NOMO-1 (cell line): Measurements from ENCODE around the gene ITK.
A peak's percentile ranks its signal among the peaks of the same experiment; 100 is the strongest.

Experiments
- DNase-seq, 2 experiments: peaks; one replicate each; lab custom pipeline; 2025; ENCODE audit not compliant: unreplicated experiment in 2 of 2; lab: John Stamatoyannopoulos, UW

Gene ITK

DNA sequence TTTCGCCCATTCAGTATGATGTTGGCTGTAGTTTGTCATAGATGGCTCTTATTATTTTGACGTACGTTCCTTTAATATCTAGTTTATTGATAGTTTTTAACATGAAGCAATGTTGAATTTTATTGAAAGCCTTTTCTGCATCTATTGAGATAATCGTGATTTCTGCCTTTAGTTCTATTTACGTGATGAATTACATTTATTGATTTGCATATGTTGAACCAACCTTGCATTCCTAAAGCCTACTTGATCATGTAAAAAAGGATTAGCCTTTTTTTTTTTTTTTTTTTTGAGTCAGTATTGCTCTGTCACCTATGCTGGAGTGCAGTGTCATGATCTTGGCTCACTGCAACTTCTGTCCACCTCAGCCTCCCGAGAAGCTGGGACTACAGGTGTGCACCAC is 25.1 kb downstream of the ITK start:
- DNase-seq, result no peak

DNA sequence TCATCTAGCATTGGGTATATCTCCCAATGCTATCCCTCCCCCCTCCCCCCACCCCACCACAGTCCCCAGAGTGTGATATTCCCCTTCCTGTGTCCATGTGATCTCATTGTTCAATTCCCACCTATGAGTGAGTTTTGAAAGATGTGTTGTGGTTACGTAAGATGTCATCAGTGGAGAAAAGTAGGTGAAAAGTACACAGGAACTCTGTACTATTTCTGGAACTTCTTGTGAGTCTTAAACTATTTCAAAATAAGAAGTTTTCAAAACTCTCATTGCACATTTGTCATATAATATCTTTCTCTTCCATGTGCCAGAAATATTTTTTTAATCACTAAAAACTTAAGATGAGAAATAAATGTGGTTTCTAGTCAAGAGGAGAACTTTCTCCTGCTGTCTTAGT is 30.0 kb downstream of the ITK start:
- DNase-seq, result peak in 1 of 2 experiments; percentile 14

DNA sequence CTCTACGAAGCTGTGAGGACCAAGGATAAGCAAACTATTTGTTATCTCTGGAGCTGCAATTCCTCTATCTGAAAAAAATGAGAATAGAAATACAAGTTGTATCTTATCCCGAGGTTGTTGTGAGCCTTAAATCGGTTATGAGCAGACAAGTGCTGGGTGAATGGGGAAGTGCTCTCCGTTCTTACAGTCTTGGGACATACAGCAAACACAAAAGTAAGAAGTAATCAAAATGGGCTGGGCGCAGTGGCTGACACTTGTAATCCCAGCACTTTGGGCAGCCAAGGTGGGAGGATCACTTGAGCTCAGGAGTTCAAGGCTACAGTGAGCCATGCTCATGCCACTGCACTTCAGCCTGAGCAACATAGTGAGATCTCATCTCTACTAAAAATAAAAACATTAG is 31.7 kb downstream of the ITK start:
- DNase-seq, result peak; percentile 58 to 64

DNA sequence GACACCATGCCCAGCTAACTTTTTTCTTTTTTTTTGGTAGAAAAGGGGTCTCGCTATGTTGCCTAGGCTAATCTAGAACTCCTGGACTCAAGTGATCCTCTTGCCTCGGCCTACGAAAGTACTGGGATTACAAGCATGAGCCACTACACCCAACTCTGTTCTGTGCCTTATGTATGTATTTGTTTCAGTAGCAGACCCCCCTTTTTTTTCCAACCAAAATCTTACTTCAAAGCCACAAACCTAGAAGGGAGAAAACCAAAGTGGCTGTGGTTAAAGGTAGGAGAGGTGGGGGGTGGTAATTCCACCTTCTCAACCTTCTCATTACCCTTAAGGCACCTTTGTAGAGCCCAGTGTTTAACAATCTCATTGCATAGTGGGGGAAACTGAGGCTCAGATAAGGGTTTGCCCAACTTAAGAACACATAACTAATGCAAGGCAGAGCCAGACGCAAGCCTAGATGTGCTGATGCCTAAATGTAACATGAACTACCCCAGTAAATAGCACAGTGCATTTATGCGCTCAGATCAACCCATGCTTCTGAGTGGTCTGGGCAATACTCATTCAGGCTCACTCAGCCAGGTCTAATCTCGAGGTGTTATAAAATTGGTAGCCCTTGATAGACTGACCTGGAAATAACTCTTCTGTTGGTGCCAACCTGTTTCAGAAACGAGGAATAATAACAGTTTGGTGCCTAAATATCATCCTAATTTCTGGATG is 33.0 kb downstream of the ITK start:
- DNase-seq, result no peak

DNA sequence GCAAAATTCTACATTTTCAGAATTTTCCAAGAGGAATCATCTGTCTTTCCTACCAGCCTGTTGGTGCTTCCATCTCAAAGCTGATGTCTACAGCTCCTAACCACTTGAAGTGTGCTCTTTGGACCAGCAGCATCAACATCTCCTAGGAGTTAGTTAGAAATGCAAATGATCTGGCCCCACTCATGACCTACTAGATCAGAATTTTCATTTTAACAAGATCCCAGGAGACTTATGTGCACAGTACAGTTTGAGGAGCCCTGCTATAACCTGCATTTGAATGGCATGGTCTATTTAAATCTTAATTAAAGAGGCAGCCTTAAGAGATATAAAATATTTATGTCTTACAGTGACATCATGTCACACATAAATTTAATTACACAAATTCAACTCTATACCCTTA is 33.8 kb downstream of the ITK start:
- DNase-seq, result no peak

DNA sequence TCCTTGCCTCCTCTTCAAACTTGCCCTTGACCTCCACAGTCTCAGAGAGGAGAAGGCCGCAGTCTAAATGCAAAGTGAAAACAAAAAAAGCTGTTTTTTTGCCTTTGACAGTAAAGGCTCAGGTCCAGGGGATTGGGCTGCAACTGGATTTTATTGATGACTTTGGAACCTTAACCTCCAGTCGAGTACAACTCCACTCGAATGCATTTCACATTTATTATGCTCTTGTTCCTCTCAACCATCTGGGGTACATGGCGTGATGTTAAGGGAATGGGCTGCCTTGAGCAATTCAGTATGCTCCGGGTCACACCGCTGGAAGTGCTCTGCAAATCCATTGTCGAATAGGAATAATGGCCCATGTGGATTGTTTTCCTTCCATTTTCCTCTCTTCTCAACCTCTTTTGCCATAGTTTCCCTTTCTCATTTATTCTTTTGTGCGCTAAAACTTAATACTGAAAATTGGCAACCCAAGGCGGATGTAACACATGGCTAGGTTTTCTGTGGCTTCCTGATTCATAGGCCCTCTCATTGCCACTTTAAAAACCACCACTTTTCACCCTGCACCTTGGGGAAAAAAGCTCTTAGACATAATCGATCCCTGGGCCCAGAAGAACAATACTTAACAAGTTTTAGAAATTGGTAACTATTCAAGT is 34.3 kb downstream of the ITK start:
- DNase-seq, result no peak

DNA sequence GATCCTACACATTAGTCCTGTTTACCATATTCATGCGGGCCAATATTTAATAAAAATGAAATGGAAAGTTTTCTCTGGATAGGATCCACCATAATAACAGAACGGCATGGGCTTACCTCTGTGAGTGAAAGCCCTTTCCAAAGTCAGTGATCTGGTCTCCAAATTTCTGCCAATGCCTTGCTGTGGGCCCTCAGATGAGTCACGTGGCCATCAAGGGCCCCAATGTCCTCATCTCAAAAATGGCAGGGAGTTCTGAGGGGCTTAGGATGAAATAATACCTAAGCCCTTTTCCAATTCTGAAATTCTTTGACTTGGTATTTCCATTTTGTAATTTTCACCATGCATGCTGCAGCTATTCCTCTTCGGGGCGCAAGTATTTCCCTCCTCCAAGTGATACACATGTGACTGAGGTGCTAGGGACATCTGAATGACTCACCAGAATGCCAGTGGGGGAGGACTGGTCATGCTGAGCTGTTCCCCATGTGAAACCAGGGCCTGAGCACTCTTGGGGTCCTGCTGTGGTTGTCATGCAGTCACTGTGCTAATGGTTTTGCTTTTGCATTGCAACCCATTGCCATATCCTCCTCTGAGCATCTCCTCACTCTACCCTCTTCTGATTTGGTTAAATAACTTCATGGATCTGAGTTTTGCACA is 35.0 kb downstream of the ITK start:
- no peak for DNase-seq

DNA sequence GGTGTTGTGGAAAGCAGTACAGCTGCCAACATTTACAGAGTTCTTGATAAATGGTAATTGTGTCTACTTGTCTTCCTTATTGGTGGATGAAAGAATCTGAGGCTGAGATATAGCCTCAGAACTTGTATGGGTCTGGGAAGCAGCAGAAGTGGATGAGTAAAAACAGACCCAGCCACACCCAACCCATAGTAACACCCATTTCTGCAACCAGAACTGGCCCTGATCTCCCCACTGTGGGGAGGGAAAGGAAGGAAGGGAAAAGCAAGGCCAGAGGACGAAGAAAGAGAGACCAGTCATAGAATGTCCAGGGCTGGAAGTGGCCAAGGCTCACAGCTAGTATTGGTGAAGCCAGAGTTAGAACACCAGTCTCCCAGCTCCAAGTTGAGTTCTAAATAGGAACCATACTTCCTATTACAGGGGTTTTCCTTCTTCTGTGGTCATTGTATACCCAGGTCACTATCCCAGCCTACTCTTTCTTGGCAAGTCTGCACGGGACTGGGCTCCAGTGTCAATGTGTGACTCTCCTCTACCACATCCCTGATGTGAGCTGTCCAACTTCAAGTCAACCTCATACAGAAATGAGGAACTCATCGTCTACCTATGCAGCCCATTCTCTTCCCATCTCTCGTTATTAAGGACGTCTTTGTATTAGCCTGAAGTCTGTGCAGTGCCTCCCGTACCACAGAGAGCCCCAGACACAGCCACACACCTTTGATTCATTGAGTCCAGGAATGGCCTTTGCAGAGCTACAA is 35.9 kb downstream of the ITK start:
- DNase-seq, result no peak

DNA sequence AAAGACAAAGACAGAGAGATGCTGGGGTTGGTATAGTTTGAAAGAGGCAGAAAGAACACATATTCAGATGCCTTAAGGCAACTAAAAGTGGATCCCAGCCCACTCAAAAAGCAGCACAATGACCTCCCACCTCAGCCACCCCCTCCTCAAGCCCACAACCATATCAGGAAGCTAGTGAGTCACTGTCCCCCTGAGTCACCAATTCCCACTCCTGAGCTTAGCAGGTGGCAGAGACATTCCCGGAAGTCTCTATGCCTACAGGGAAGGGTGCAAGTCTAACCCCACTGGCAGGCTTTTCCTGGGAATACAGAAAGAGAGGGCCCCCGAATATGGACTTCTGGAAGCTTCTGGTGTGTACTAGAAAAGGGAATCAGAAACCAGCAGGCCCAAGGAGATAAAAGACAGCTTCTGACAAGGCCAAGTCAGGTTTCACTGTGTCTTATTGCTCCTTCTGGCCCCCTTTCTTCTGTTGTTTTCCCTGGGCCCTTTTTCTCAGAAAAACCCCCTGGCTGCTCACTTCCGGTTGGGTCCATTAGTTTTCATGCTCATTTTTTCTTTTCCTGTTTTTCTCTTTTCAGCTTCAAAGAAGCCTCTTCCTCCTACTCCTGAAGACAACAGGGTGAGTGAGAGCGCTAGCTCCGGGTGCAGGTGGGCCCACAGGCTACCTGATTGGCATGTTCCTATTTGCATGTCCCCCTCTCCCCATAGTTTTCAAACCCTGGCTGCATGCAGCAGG is 36.8 kb downstream of the ITK start:
- DNase-seq, result no peak

DNA sequence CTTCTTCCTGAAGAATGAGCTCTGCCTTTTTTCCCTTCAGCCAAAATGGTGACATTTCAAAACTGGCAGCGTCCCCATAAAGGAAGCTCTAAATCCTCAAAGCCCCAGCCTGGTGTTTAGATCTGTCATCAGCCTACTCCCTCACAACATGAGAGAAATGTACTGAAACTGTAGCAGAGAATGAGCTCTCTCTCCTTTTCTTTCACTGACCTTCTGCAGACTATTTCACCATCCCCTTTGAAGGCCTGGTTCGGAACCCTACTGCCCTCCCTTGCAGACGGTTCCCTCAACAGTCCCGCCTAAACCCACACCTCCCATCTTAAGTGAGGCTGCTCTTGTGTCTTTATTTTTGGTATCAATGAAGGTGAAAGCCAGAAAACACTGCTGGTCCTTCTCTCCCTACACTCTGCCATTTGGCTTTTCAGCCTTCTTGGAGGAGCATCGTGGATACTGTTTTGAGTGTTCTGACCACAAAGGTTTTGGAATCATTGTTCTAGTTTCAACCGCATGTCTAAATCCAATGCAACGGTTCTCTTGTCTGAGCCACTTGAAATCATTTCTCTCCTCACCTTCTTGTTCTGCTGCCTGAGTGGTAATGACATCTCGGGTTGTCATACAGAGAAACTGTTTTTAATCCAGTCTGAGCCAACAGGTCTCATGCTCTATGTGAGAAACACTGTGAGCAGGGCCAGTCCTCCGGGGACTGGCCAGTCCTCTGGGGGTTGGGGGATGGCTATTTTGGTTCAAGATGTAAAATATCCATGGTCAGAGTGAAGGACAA is 39.0 kb downstream of the ITK start:
- no peak for DNase-seq

DNA sequence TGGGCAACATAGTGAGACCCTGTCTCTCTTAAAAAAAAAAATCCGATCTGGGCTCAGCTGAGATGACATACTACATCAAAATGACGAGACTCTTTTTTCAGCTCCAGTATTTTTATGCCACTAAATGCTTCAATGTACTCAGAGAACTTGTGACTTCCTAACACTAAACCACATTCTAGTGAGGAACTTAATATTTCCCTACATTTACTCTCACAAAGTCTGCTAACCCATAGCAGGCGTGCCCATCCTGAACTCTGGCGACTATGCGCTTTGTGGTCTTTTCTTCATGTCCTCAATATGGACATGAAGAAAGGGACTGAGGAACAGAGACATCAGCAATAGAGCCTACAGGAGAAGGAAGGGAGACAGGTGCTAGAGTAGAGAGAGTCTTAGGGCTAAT is 41.3 kb downstream of the ITK start:
- no peak for DNase-seq

DNA sequence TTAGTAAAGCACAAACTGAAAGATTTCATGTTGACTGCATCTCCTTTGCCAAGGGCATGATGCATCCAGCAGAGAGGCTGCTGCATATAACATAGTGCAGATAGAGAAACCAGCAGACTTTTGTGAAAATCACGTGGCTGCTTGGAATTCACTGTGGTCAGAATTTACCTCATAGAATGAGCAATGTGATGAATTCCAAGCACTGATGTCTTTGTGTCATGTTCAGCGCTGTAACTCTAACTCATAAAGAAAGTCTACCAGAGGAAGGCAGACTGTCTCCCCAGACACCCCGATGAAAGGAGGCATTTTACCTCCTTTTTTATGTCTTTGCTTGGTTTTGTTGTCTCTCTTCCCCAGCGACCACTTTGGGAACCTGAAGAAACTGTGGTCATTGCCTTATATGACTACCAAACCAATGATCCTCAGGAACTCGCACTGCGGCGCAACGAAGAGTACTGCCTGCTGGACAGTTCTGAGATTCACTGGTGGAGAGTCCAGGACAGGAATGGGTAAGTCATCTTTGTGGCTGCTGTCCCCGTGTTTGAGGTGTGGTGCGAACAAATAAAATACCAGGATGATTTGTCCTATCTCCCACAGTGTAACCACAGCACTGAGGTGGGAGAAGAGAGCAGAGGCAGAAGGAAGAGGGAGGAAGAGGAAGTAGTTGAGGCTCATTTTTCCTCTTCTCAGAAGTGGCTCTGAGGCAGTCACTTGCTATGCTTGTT is 42.0 kb downstream of the ITK start:
- no peak for DNase-seq

DNA sequence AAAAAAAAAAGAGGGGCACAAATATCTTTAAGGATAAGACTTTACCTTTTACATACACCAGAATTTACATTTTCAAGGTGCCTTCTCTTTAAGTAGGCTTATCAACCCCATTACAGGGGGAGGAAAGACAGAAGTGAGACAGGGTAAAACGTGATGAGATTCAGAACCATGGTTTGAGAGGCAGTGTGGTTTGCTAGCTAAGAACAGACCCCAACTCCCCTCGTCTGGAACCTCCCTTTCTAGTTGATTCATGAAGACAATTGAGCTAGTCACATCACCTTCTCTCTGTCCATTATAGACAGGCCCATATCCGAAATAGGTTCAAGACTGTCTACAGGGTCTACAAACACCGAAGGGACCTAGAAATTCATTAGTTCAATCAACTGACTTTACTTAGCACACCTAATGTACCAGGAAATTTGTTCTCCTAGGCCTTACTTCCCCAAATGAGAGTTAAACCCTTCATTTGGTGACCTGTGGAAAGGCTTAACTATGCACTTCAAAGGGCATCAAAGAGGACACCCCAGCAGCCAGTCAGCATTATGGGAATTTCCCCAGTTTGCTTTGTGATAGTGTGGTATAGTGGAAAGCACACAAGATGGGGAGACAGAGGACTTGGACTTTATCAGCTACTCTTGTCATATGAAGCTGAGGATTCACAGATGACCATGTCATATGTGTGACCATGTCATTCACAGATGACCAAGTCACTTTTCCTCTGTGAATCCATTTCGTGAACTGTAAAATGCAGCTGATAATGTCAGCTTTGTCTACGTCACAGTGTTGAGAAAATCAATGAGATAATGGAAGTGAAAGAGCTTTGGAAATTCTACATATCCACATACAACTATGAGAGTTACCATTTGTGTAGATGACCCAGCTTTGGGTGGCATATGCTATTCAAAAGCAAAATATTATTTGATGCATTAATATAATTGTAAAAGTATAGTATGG is 45.1 kb downstream of the ITK start:
- no peak for DNase-seq

DNA sequence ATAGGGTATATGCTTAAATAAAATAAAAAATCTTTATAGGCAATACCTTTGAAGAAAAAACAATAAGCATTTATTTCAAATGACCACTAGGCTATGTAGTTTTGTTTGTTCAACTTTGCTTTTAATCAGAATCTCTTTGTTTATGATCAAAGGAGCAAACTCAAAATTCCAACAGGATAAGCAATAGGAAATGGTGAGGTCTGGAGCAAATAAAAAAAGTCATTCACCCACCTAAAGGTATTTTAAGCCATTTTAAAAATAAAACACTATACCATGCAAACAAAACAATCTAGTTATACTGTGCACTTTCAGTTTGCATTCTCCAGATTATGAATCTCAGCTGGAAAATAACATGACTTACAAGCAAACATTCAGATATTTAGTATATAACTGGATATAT is 50.0 kb downstream of the ITK start:
- no peak for DNase-seq

DNA sequence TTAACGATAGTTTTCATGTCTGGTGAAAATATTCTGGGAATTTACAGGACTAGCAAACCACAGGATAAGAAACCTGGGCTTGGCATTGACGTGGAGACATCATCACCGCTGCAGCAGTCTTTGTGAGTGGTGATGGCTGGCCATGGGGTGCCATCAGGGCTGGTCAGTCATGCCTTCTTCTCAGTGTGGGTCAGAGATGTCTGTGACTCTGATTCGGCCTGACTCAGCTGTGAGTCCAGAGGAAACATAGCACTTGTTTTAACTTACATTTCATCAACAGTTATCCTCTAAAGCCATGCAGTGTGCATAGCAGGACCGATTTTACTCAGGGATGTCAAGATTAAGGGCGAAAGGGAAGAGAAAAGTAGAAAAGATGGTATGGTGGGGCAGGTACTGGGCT is 52.1 kb downstream of the ITK start:
- no peak for DNase-seq

DNA sequence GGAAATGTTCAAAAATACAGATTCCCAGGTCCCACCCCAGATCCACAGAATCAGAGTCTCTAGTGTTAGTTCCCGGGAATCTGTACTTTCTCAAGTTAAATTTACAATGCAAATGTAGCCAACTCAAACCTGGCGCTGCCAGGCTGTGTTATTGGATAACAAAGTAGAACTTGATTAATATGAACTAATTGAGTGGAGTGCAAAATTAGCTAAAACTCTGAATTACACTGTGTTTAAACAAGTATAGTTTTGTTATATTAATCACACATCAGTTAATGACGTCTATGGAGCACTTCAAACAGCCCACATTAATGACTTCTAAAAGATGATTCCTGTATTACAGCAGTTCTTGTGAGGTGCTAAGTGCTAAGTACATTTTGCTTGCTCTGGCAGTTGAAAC is 52.9 kb downstream of the ITK start:
- no peak for DNase-seq

DNA sequence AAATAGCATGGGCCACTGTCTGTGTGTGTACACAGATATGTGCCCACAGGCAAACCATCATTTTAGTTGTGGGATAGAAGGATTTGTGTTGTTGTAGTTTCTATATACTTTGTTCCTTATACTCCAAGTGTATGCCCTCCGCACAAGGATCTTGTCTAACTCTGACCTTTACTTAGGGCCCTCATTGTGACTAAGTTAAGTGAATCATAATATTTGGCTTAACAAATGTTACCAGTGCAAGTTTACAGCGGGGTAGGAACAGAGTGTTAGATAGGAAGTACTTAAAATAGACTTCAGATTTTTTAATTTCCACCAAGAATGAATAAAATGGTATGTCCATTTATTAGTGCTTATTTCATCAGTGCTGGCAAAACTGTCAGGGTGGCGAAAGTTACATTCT is 55.8 kb downstream of the ITK start:
- DNase-seq, result no peak

DNA sequence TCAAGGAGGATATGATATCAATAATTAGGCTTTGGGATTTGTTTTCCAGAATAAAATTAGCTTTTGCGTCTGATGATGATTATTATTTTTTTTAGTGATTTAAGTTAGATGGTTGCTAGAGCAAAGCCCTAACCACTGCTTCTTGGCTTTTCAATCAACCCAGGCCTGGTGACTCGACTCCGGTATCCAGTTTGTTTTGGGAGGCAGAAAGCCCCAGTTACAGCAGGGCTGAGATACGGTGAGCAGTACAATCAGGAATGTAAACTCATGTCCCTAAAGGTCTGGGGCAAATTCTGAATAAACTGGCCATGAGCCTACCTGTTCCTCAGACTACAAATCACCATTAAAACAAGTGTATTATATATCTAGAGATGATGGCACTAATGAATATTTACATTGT is 60.8 kb downstream of the ITK start:
- DNase-seq, result no peak
